Stimulated activated naive CD4-positive, alpha-beta T cell treated with Interleukin-2 at 50 U/mL for 16 hours (primary cell): ENCODE results near the gene ZNF646.
A peak's percentile ranks its signal among the peaks of the same experiment; 100 is the strongest.

Experiments
- DNase-seq: peaks from one replicate; lab custom pipeline; 2025; lab: John Stamatoyannopoulos, UW

Gene ZNF646, protein sequence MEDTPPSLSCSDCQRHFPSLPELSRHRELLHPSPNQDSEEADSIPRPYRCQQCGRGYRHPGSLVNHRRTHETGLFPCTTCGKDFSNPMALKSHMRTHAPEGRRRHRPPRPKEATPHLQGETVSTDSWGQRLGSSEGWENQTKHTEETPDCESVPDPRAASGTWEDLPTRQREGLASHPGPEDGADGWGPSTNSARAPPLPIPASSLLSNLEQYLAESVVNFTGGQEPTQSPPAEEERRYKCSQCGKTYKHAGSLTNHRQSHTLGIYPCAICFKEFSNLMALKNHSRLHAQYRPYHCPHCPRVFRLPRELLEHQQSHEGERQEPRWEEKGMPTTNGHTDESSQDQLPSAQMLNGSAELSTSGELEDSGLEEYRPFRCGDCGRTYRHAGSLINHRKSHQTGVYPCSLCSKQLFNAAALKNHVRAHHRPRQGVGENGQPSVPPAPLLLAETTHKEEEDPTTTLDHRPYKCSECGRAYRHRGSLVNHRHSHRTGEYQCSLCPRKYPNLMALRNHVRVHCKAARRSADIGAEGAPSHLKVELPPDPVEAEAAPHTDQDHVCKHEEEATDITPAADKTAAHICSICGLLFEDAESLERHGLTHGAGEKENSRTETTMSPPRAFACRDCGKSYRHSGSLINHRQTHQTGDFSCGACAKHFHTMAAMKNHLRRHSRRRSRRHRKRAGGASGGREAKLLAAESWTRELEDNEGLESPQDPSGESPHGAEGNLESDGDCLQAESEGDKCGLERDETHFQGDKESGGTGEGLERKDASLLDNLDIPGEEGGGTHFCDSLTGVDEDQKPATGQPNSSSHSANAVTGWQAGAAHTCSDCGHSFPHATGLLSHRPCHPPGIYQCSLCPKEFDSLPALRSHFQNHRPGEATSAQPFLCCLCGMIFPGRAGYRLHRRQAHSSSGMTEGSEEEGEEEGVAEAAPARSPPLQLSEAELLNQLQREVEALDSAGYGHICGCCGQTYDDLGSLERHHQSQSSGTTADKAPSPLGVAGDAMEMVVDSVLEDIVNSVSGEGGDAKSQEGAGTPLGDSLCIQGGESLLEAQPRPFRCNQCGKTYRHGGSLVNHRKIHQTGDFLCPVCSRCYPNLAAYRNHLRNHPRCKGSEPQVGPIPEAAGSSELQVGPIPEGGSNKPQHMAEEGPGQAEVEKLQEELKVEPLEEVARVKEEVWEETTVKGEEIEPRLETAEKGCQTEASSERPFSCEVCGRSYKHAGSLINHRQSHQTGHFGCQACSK (N-terminal part only)

DNA sequence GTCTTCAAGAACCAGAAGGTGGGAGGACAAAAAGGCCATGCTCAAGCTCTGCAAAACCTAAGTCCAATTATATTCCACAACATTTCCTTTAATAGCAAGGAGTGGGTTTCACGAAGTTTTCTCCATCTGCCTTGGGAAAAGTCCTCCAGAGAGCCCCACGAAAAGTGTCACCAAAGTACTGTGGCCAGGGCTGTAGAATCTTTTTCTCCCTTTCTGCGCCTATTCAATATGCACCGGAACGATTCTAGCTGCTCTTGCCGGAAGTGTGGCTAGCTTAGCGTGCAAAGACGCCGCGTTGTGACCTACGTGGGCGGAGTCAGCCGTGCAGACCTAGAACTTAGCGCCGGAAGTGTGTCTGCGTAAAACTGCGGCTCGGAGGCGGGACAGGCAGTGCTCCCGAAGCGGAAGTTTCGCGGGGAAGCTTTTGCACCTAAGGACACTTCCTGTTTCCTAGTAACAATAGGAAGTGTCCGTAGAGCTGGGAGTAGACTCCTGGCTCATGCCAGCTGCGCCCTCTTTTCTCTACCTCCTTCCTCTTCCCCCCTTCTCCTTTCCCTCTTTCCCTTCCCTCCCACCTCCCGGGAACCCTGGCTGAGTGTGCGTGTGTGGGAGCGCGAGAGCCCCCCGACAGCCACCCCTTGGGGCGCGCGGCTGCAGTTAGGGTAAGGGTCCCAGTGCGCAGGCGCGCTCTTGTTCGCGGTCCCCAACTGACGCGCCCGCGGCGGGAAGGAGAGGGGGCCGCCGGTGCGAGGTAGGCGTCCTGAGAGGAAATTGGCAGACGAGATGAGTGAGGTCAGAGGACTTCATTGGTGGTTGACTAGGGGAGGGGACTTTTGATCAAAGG, at the start of gene ZNF646, which contains the start of gene ZNF668:
Gene ZNF646 (plus strand): TSS at position 453 of the 844 bp plus-strand sequence. CDS start 1,903 bp downstream, outside the sequence.
Gene ZNF668 (minus strand): TSS at position 271 of the 844 bp plus-strand sequence. CDS start 9,781 bp downstream, outside the sequence.
- DNase-seq = peak; percentile 99

DNA sequence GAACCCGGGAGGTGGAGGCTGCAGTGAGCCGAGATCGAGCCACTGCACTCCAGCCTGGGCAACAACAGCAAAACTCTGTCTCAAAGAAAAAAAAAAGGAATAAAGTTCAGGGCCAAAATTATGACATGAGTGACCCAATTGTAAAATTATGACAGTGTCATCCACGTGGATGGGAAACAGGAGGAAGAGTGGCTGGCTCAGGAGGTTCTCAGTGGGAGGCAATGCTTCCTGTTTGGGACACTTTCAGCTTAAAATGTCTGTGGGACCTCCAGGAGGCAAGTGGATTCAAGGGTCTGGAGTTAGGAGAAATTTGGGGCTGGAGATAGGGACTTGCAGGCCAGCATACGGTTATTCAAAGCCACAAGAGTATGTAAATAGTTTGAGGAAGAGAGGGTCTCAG, 48.9 kb upstream of the ZNF646 start:
- no peak for DNase-seq

DNA sequence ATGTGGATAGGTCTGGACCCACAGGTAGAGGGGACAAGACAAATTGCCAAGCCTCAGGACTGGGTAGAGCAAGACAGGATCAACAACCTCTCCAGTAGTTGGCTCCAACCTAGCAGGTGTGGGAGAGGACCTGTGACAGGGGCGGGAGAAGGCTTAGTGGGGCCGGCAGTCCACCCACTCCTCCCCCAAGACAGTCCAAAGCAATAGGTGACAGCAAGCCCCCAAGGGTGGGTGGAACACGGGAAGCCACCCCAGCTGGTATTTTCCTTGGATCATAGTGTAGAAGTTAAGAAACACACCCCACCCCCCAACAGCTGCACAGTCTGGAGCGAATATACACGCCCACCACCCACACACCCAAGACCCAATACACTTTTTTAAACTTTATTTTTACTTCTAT, 45.0 kb upstream of the ZNF646 start:
- DNase-seq = no peak

DNA sequence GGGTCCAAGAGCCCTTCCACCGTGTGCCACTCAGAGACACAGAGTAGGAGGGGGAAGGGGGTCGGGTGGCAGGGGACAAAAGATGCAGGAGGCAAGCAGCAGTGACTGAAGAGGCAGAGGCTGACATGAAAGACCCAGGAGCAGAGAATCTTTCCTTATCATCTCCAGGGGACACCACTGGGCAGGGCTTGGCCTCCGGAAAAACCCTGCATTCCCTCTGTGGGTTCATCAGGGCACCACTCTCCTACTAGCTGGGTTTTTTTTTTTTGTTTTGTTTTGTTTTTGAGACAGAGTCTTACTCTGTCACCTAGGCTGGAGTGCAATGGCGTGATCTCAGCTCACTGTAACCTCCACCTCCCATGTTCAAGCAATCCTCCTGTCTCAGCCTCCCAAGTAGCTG, 42.9 kb upstream of the ZNF646 start:
- DNase-seq = no peak

DNA sequence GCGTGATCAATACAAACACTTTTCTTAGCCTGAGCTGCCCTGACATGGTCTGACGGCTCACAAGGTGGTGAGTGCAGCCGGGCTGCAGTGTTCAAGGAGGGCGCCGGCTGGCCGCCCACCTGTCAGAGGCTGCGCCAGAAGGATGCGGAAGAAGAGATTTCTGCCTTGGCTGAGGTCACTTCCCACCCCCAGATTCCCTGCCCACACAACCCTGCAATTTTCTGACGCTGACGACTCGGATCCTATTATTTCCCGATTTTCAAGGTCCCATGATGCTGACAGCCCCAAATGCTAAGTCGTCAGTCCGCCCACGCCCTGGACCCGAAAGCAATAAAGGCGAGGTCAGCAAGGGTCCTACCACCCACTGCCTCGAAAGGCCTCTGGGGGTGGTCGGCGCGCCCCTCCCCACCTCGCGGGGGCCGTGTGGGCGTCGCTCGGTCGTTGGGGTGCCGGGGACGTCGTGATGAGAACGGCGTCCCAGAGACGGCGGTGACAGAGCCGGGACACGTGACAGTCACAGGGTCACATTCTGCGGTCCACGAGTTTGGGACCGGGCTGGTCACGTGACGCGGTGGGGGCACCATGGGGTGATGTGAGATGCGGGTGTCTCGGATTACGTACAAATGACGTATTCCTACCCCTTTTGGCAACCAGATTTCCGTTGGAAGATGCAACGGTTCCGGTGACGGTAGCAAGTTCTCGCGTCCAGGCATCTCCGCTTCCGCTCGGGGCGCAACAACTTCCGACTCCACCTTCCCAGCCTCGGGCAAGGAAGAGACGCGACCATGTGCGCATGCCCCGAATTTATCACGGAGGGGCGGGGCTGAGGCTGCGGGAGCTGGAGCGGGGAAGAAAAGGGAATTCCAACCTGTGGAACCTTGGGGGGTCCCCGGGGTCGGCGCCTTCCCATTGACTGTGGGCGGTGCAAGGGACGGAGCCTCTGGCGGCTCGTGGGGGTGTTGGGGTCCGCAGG, 41.2 kb upstream of the ZNF646 start, which contains the start of gene STX4:
Gene STX4 (plus strand): TSS at position 823 of the 973 bp plus-strand sequence. CDS start 248 bp downstream, outside the sequence.
- peak; percentile 97 for DNase-seq

DNA sequence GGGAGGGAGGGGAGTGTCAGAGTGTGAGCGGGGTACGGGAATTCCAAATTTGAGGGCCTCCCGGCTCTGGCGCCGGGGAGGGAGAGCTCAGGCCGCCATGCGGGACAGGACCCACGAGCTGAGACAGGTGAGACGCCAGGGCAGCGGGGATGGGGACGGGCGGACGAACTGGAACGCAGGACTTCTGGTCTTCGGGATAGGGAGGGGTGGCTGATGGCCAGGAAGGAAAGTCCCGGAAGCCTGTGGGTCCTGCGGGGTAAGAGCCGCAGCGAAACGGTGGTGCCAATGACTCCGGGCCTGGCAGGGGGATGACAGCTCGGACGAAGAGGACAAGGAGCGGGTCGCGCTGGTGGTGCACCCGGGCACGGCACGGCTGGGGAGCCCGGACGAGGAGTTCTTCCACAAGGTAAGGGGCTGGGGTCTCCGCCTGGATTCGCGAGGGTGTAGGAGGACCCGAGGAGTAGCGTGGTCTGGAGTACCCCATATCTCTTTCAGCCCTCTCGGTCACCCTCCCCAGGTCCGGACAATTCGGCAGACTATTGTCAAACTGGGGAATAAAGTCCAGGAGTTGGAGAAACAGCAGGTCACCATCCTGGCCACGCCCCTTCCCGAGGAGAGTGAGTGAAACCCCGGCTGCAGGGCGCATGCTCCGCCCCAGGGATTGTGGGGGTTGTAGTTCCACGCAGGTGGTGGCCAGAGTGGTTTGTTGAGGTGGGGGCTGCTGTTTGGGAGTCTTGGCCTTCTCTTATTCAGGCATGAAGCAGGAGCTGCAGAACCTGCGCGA, 40.3 kb upstream of the ZNF646 start:
- peak; percentile 89 for DNase-seq

DNA sequence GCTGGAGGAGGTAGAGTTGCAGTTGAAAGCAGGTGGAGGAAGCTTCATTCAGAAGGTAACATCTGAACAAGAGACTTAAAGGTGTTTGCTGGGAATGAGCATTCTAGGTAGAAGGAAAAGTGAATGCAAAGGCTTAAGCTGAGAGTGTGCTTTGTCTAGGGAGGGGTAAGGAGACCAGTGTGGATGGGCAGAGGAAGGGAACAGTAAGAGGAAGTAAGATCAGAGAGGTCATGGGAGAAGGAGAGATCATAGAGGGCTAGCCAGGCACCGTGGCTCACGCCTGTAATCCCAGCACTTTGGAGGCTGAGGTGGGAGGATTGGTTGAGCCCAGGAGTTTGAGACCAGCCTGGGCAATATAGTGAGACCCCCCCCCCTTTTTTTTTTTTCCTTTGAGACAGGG, 37.5 kb upstream of the ZNF646 start:
- DNase-seq = no peak

DNA sequence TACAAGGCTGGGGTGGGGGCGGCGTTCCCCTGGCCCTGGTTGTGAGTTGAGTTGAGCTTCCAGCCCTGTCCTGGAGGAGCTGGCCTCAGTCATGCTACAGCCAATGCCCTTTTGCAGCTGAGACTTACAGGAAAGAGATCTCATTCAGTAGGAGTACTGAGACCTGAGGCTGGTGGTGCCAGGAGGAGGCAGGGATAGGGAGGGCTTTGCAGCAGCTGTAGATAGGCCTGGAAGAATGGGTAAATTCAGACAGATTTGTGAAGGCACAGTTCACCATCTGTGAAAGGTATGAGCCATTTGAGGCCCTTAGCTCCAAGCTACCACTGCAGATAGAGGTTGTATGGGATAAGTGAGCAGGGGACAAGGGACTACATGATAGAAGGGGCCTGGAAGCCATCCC, 35.2 kb upstream of the ZNF646 start:
- DNase-seq = no peak

DNA sequence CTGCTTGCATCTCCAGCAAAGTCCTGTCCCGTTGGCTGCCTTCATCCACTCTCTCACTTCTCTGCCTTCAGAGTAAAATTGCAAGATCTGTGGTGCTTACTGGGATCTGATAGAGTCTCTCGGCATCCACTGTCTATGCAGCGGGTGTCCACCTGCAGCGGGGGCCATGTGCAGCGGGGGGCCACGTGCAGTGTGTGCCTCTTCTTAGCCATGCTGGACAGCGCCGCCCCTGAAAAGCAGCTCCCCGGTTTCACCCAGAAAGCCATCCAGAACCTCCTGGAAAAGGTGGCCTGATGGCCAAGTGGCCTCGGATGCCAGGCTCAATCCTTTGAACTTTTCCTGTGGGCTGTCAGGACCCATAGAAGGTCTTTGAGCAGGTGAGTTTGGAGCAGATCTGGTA, 31.4 kb upstream of the ZNF646 start:
- no peak for DNase-seq

DNA sequence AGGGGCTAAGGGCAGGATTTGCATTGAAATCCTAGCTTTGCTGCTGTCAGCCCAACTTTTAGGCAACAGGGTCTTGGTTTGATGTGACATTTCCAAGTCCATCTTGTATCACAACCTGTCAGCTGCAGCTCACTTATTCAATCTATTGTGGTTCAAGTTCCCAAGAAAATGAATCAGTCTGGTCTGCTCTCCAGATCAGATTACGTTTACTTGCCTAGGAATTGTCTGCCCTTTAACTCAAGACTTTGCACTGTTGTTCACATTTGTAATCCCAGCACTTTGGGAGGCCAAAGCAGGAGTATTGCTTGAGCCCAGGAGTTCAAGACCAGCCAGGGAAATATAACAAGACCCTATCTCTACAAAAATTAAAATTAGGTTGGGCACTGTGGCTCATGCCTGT, 30.9 kb upstream of the ZNF646 start:
- no peak for DNase-seq

DNA sequence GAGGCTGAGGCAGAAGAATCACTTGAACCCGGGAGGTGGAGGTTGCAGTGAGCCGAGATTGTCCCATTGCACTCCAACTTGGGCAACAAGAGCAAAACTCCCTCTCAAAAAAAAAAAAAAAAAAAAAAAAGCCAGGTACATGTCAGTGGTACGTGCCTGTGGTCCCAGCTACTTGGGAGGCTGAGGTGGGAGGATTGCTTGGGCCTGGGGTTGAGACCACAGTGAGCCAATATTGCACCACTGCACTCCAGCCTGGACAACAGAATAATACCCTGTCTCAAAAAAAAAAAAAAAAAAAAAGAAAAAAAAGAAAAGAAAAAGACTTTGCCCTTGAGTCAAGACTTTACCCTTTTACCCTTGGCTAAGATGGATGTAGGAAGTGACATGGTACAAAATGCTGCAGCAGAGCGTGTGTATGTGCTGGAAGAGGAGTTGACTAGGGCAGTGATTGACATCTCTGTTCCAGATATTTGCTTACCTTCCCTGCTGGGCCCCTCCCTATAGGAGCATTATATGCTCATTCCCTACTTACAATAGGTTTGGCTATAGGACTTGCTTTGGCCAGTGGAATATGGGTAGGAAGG, 30.2 kb upstream of the ZNF646 start:
- no peak for DNase-seq

DNA sequence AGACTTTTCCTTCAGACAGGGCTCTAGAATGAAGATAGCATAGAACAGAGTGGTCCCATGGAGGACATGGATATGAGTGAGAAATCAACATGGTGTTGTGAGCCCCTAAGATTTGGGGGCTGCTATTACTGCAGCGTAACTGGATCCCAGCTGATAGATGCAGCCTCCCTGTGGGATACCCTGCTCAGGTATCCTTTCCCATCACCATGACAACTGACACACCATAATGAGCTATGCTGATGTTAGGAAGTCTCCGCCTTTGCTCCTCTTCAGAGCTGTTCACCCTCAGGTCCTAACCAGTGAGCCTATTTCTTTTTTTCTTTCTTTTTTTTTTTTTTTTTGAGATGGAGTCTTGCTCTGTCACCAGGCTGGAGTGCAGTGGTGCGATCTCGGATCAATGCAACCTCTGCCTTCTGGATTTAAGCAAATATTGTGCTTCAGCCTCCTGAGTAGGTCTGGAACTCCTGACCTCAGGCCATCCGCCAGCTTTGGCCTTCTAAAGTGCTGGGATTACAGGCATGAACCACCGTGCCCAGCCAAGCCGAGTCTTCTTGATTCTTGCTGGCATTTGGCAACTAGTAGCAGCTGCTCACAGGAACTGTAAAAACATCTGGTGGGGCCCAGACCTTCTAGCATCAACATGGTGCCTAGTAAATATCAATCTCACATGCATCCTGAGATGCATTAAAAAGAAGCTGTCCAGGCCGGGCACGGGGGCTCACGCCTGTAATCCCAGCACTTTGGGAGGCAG, 23.8 kb upstream of the ZNF646 start:
- no peak for DNase-seq

DNA sequence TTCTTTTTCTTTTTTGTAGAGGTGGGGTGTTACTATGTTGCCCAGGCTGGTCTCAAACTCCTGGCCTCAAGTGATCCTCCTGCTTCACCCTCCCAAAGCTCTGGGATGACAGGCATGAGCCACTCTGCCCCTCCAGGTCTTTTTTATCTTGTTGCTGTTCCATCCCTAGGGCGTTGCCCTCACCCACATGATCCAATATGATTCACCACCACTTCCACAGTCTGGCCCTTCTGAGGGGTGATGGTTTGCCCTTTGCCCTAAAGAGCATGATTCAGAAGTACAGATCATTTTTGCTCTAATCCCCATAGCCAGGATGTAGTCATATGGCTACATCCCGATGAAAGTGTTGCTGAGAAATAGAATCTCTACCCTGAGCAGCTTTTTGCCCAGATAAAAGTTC, 22.1 kb upstream of the ZNF646 start:
- DNase-seq = no peak

DNA sequence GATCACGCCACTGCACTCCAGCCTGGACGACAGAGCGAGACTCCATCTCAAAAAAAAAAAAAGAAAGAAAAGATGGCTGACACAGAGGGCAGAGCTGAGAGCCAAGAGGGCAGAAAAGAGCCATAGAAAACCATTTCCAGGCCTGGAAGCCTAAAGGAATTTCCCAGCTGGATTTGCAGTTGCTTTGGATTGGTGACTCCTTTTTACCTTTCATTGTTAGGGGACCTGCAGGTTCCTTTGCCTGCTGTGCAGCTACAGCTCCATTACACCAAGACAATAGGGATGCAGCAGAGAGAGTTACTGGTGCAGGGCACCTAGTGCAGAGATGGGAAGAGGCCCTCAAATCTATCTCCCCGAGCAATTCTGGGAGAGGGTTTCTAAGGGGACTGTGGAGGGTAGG, 18.6 kb upstream of the ZNF646 start:
- DNase-seq = no peak

DNA sequence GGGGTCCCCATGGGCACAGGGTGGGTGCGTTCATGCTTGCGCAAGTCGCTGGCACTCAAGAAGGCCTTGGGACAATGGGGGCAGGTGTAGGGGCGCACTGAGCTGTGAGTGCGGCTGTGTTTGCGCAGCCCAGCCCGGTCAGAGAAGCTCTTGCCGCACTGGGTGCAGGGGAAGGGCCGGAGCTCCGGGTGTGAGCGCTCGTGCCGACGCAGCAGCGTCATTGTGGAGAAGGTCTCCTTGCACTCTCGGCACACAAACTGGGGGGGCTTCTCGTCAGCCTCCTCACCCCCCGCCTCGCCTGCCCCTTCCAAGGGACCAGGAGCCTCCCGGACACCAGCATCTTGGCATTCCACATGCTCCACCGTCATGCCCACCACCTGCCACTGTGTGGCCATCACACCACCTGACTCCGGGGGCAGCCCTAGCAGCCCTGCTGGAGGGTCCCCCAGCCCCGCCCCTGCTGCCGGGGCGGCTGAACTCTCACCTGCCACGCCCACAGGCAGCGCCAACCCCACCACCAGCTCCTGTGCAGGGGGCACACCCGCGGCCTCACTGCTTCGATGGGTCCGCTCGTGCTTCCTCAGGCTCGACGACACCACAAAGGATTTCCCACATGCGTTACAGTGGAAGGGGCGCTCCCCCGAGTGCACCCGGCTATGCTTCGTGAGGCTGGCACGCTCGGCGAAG, 13.0 kb upstream of the ZNF646 start:
- no peak for DNase-seq

DNA sequence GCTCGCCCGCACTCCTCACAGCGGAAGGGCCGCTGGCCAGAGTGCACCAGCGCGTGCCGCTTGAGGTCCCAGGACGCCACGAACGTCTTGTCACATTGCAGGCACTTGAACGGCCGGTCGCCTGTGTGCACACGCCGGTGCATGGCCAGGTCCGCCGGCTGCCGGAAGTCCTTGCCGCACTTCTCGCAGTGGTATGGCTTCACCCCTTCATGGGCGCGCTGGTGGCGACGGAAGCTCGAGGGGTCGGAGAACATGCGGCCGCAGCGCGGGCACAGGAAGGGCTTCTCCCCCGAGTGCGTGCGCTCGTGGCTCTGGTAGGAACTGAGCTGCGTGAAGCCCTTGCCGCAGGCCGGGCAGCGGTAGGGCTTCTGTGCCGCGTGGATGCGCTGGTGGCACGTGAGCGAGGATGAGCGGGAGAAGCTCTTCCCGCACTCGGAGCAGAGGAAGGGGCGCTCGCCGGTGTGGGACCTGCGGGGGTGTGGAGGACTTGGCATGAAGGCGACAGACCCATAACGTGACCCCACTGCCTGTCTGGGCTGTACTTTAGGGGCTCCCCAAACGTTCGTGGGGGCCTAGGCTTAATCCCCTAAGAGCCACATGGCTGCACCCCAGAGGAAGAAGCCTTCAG, 12.3 kb upstream of the ZNF646 start:
- DNase-seq = no peak

DNA sequence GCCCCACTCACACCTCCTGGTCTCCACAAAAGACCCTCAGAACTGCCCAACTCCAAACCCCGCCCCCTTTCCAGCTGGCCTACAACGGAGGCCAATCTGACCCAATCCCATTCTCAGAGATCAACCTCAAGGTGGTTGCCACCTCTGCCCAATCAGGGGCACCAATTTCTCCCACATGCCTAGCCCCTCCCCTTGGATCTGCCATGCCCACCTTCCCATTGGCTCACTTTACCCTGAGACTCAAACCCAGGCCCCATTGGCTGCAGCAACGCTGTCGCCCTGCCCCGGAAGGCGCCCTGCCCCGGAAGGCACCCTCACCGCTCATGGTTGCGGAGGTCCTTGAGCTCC, 10.8 kb upstream of the ZNF646 start:
- DNase-seq = no peak
